ENCODE results near the gene TAB2.

The TAB2 gene

GRCh38 chr6:149380523-149380922 lies 63.0 kb downstream of the TAB2 start:
- Histone ChIP-seq H3K4me3 (ENCODE audit: low read depth in 1 of 5, low read length in 5 of 5) (no peak overlapping the region), H3K36me3 (ENCODE audit: control insufficient read depth in 5 of 5, insufficient read depth in 5 of 5, low read length in 5 of 5) (peaks cover 15 to 35% (median 28%) of the 10 kb centered on the region in 5 donors), H3K9ac (ENCODE audit: low read length in 5 of 5) (no peak overlapping the region), H3K9me3 (ENCODE audit: control insufficient read depth in 5 of 5, low read length in 5 of 5) (no peaks in the 10 kb centered on the region), H3K27ac (ENCODE audit: low read depth, low read length) (no peak overlapping the region), H3K27me3 (ENCODE audit: control insufficient read depth in 5 of 5, insufficient read depth in 4 of 5, low read length in 5 of 5) (no peaks in the 10 kb centered on the region), H3K4me1 (ENCODE audit: control insufficient read depth in 5 of 5, insufficient read depth in 5 of 5, low read length in 5 of 5) (peaks cover 0 to 4% (median 0%) of the 10 kb centered on the region in 5 donors)

- H3K27ac ChIP-seq (ENCODE audit: low read depth, low read length), result no peak overlapping the region
- no peaks in the 10 kb centered on the region for H3K9me3 ChIP-seq (ENCODE audit: control insufficient read depth in 5 of 5, low read length in 5 of 5)
- H3K4me3 ChIP-seq (ENCODE audit: low read depth in 1 of 5, low read length in 5 of 5), result no peak overlapping the region
- H3K9ac ChIP-seq (ENCODE audit: low read length in 5 of 5), result no peak overlapping the region
- peaks cover 11 to 34% (median 23%) of the 10 kb centered on the region in 5 donors for H3K36me3 ChIP-seq (ENCODE audit: control insufficient read depth in 5 of 5, insufficient read depth in 5 of 5, low read length in 5 of 5)
- H3K4me1 ChIP-seq (ENCODE audit: control insufficient read depth in 5 of 5, insufficient read depth in 5 of 5, low read length in 5 of 5), result peaks cover 0 to 8% (median 0%) of the 10 kb centered on the region in 5 donors
- no peaks in the 10 kb centered on the region for H3K27me3 ChIP-seq (ENCODE audit: control insufficient read depth in 5 of 5, insufficient read depth in 4 of 5, low read length in 5 of 5)
Observed at GRCh38 chr6:149383371-149383770, 65.9 kb downstream of the TAB2 start.

- Histone ChIP-seq H3K27me3 (ENCODE audit: control insufficient read depth in 5 of 5, insufficient read depth in 4 of 5, low read length in 5 of 5) (no peaks in the 10 kb centered on the region), H3K27ac (ENCODE audit: low read depth, low read length) (no peak overlapping the region), H3K36me3 (ENCODE audit: control insufficient read depth in 5 of 5, insufficient read depth in 5 of 5, low read length in 5 of 5) (peaks cover 8 to 23% (median 12%) of the 10 kb centered on the region in 5 donors), H3K9me3 (ENCODE audit: control insufficient read depth in 5 of 5, low read length in 5 of 5) (no peaks in the 10 kb centered on the region), H3K9ac (ENCODE audit: low read length in 5 of 5) (no peak overlapping the region), H3K4me3 (ENCODE audit: low read depth in 1 of 5, low read length in 5 of 5) (no peak overlapping the region), H3K4me1 (ENCODE audit: control insufficient read depth in 5 of 5, insufficient read depth in 5 of 5, low read length in 5 of 5) (peaks cover 0 to 8% (median 0%) of the 10 kb centered on the region in 5 donors)
Observed at GRCh38 chr6:149384464-149384863, 67.0 kb downstream of the TAB2 start.

- Histone ChIP-seq H3K36me3 (ENCODE audit: control insufficient read depth in 5 of 5, insufficient read depth in 5 of 5, low read length in 5 of 5) (peaks cover 6 to 15% (median 12%) of the 10 kb centered on the region in 5 donors), H3K9ac (ENCODE audit: low read length in 5 of 5) (no peak overlapping the region), H3K27me3 (ENCODE audit: control insufficient read depth in 5 of 5, insufficient read depth in 4 of 5, low read length in 5 of 5) (no peaks in the 10 kb centered on the region), H3K27ac (ENCODE audit: low read depth, low read length) (no peak overlapping the region), H3K9me3 (ENCODE audit: control insufficient read depth in 5 of 5, low read length in 5 of 5) (no peaks in the 10 kb centered on the region), H3K4me3 (ENCODE audit: low read depth in 1 of 5, low read length in 5 of 5) (no peak overlapping the region), H3K4me1 (ENCODE audit: control insufficient read depth in 5 of 5, insufficient read depth in 5 of 5, low read length in 5 of 5) (peaks cover 0 to 8% (median 0%) of the 10 kb centered on the region in 5 donors)
Observed at GRCh38 chr6:149385998-149386646, 68.6 kb downstream of the TAB2 start.

GRCh38 chr6:149387779-149388512 lies 70.4 kb downstream of the TAB2 start:
- Histone ChIP-seq H3K36me3 (ENCODE audit: control insufficient read depth in 5 of 5, insufficient read depth in 5 of 5, low read length in 5 of 5) (peaks cover 0 to 9% (median 6%) of the 10 kb centered on the region in 5 donors), H3K4me3 (ENCODE audit: low read depth in 1 of 5, low read length in 5 of 5) (no peak overlapping the region), H3K9me3 (ENCODE audit: control insufficient read depth in 5 of 5, low read length in 5 of 5) (no peaks in the 10 kb centered on the region), H3K27ac (ENCODE audit: low read depth, low read length) (no peak overlapping the region), H3K4me1 (ENCODE audit: control insufficient read depth in 5 of 5, insufficient read depth in 5 of 5, low read length in 5 of 5) (peaks cover 0 to 8% (median 0%) of the 10 kb centered on the region in 5 donors), H3K27me3 (ENCODE audit: control insufficient read depth in 5 of 5, insufficient read depth in 4 of 5, low read length in 5 of 5) (no peaks in the 10 kb centered on the region), H3K9ac (ENCODE audit: low read length in 5 of 5) (no peak overlapping the region)

- no peak overlapping the region for H3K27ac ChIP-seq (ENCODE audit: low read depth, low read length)
- H3K36me3 ChIP-seq (ENCODE audit: control insufficient read depth in 5 of 5, insufficient read depth in 5 of 5, low read length in 5 of 5), result peaks cover 0 to 5% (median 4%) of the 10 kb centered on the region in 5 donors
- no peaks in the 10 kb centered on the region for H3K9me3 ChIP-seq (ENCODE audit: control insufficient read depth in 5 of 5, low read length in 5 of 5)
- peaks cover 0 to 12% (median 0%) of the 10 kb centered on the region in 5 donors for H3K4me1 ChIP-seq (ENCODE audit: control insufficient read depth in 5 of 5, insufficient read depth in 5 of 5, low read length in 5 of 5)
- H3K9ac ChIP-seq (ENCODE audit: low read length in 5 of 5), result no peak overlapping the region
- no peaks in the 10 kb centered on the region for H3K27me3 ChIP-seq (ENCODE audit: control insufficient read depth in 5 of 5, insufficient read depth in 4 of 5, low read length in 5 of 5)
- H3K4me3 ChIP-seq (ENCODE audit: low read depth in 1 of 5, low read length in 5 of 5), result no peak overlapping the region
Observed at GRCh38 chr6:149389509-149390297, 72.2 kb downstream of the TAB2 start.

GRCh38 chr6:149392093-149392492 lies 74.6 kb downstream of the TAB2 start:
- H3K27me3 ChIP-seq (ENCODE audit: control insufficient read depth in 5 of 5, insufficient read depth in 4 of 5, low read length in 5 of 5), result no peaks in the 10 kb centered on the region
- peaks cover 0 to 5% (median 0%) of the 10 kb centered on the region in 5 donors for H3K36me3 ChIP-seq (ENCODE audit: control insufficient read depth in 5 of 5, insufficient read depth in 5 of 5, low read length in 5 of 5)
- H3K4me1 ChIP-seq (ENCODE audit: control insufficient read depth in 5 of 5, insufficient read depth in 5 of 5, low read length in 5 of 5), result peaks cover 0 to 12% (median 0%) of the 10 kb centered on the region in 5 donors
- no peak overlapping the region for H3K9ac ChIP-seq (ENCODE audit: low read length in 5 of 5)
- no peak overlapping the region for H3K27ac ChIP-seq (ENCODE audit: low read depth, low read length)
- no peak overlapping the region for H3K4me3 ChIP-seq (ENCODE audit: low read depth in 1 of 5, low read length in 5 of 5)
- H3K9me3 ChIP-seq (ENCODE audit: control insufficient read depth in 5 of 5, low read length in 5 of 5), result no peaks in the 10 kb centered on the region

- Histone ChIP-seq H3K4me1 (ENCODE audit: control insufficient read depth in 5 of 5, insufficient read depth in 5 of 5, low read length in 5 of 5) (peaks cover 0 to 12% (median 0%) of the 10 kb centered on the region in 5 donors), H3K9ac (ENCODE audit: low read length in 5 of 5) (no peak overlapping the region), H3K36me3 (ENCODE audit: control insufficient read depth in 5 of 5, insufficient read depth in 5 of 5, low read length in 5 of 5) (peaks cover 0 to 5% (median 0%) of the 10 kb centered on the region in 5 donors), H3K27ac (ENCODE audit: low read depth, low read length) (no peak overlapping the region), H3K4me3 (ENCODE audit: low read depth in 1 of 5, low read length in 5 of 5) (no peak overlapping the region), H3K27me3 (ENCODE audit: control insufficient read depth in 5 of 5, insufficient read depth in 4 of 5, low read length in 5 of 5) (no peaks in the 10 kb centered on the region), H3K9me3 (ENCODE audit: control insufficient read depth in 5 of 5, low read length in 5 of 5) (no peaks in the 10 kb centered on the region)
Observed at GRCh38 chr6:149392535-149392934, 75.0 kb downstream of the TAB2 start.

GRCh38 chr6:149393002-149393679 lies 75.6 kb downstream of the TAB2 start:
- Histone ChIP-seq H3K4me1 (ENCODE audit: control insufficient read depth in 5 of 5, insufficient read depth in 5 of 5, low read length in 5 of 5) (peaks cover 0 to 10% (median 0%) of the 10 kb centered on the region in 5 donors), H3K4me3 (ENCODE audit: low read depth in 1 of 5, low read length in 5 of 5) (no peak overlapping the region), H3K9ac (ENCODE audit: low read length in 5 of 5) (no peak overlapping the region), H3K9me3 (ENCODE audit: control insufficient read depth in 5 of 5, low read length in 5 of 5) (no peaks in the 10 kb centered on the region), H3K27ac (ENCODE audit: low read depth, low read length) (no peak overlapping the region), H3K36me3 (ENCODE audit: control insufficient read depth in 5 of 5, insufficient read depth in 5 of 5, low read length in 5 of 5) (peaks cover 0 to 5% (median 2%) of the 10 kb centered on the region in 5 donors), H3K27me3 (ENCODE audit: control insufficient read depth in 5 of 5, insufficient read depth in 4 of 5, low read length in 5 of 5) (no peaks in the 10 kb centered on the region)

Measured in subcutaneous abdominal adipose tissue (tissue), 5 donors.